HepG2 (cell line): ENCODE data around the gene ACSM3. TPM values are rescaled to one million over a fixed set of nuclear protein-coding genes. Genes with fewer than 3 reads are reported as not detected.

Experiments used
- ARID4A ChIP-seq: sonication (generic); formaldehyde crosslinking; IDR thresholded peaks from 2 replicates; pipeline ENCODE4 v1.5.0; 2020; ENCODE audit warnings: mild to moderate bottlenecking, missing genetic modification reagents, borderline replicate concordance
- ATAD3A ChIP-seq: sonication (generic); formaldehyde crosslinking; IDR thresholded peaks from 2 replicates; pipeline ENCODE4 v1.4.0; 2020; ENCODE audit warnings: missing genetic modification reagents
- DZIP1 ChIP-seq: sonication (generic); formaldehyde crosslinking; IDR thresholded peaks from 2 replicates; pipeline ENCODE4 v1.5.0; 2020; ENCODE audit warnings: mild to moderate bottlenecking, missing genetic modification reagents
- GPBP1L1 ChIP-seq: sonication (generic); formaldehyde crosslinking; IDR thresholded peaks from 2 replicates; pipeline ENCODE4 v1.5.0; 2020; ENCODE audit warnings: mild to moderate bottlenecking, missing genetic modification reagents
- PRDM4 ChIP-seq: sonication (generic); formaldehyde crosslinking; IDR thresholded peaks from 2 replicates; pipeline ENCODE4 v1.9.0; 2021; ENCODE audit warnings: missing genetic modification reagents, borderline replicate concordance
- TERF1 ChIP-seq: sonication (generic); formaldehyde crosslinking; IDR thresholded peaks from 2 replicates; pipeline ENCODE4 v1.8.0; 2022; ENCODE audit warnings: mild to moderate bottlenecking, missing genetic modification reagents, moderate library complexity
- ZBTB44 ChIP-seq: sonication (generic); formaldehyde crosslinking; IDR thresholded peaks from 2 replicates; pipeline ENCODE4 v1.4.0; 2020; ENCODE audit warnings: missing genetic modification reagents
- ZKSCAN8 ChIP-seq: IDR thresholded peaks from 2 replicates; pipeline ENCODE4 v1.6.1; 2016; ENCODE audit warnings: borderline replicate concordance, missing genetic modification reagents, missing compliant biosample characterization
- polyA plus RNA-seq, 8 experiments: library from polyadenylated mRNA; depleted of rRNA in 3 of 8; stranded (reverse) in 7 of 8; unstranded in 1 of 8; fragments of >200 nt; fragmentation: Illumina TruSeq in 4 of 8; extraction: Trizol in 4 of 8; gene quantifications; 2 replicates each; pipeline versions ENCODE4 v1.2.1 to v1.2.3, GENCODE V29; 2011 to 2016; ENCODE audit warnings: low read depth in 4 of 8, missing spikeins in 1 of 8, mixed read lengths in 1 of 8; ENCODE audit not compliant: insufficient read depth in 1 of 8
- total RNA-seq, 5 experiments: library from RNA; depleted of rRNA; stranded (reverse); fragments of >200 nt; fragmentation: Illumina TruSeq; extraction: Trizol; gene quantifications; 2 replicates each; pipeline ENCODE4 v1.2.3, GENCODE V29; 2016; ENCODE audit warnings: low read depth in 1 of 5

The ACSM3 gene
- total and polyA plus RNA-seq, 2 of the 13 experiments (the other 11 are each of a cell fraction or from before 2014, with no cell fraction given), result 74.0 to 108 TPM

GRCh38 chr16:20803561-20804214 lies 39.9 kb downstream of the ACSM3 start (continued):
- TF ChIP-seq ZBTB44 (CRISPR knock-in tag), result no peak
- no peak for TF ChIP-seq GPBP1L1 (CRISPR knock-in tag)
- TF ChIP-seq ARID4A (CRISPR knock-in tag), result peak; percentile 64; the same call in 1 of the 2 replicates
- no peak for TF ChIP-seq ZKSCAN8
- TF ChIP-seq TERF1 (CRISPR knock-in tag), result no peak
- TF ChIP-seq ATAD3A (CRISPR knock-in tag), result no peak
- no peak for TF ChIP-seq PRDM4 (CRISPR knock-in tag)
- TF ChIP-seq DZIP1, result no peak
